NOMO-1 treated with DMSO at 0.1 percent for 48 hours (cell line): Measurements from ENCODE around the gene GSTP1.
"Not testable (repeated sequence)": the region's sequence is repeated elsewhere in the genome, so short reads cannot be mapped to it uniquely, and the experiment has no call there.

Source experiments
- DNase-seq: peaks from one replicate; lab custom pipeline; 2025; ENCODE audit not compliant: unreplicated experiment; lab: John Stamatoyannopoulos, UW

Gene GSTP1

GRCh38 chr11:67613960-67614715 lies 30.5 kb downstream of the GSTP1 start:
- DNase-seq = peak; percentile 65

GRCh38 chr11:67614730-67615714 lies 31.4 kb downstream of the GSTP1 start:
- peak; percentile 27 for DNase-seq

- DNase-seq = no peak
These were observed 32.3 kb downstream of the GSTP1 start for GRCh38 chr11:67615728-67616430.

- no peak for DNase-seq
These were observed 33.0 kb downstream of the GSTP1 start for GRCh38 chr11:67616431-67617242.

GRCh38 chr11:67617243-67617953 lies 33.8 kb downstream of the GSTP1 start:
- DNase-seq = no peak

GRCh38 chr11:67618901-67619659 lies 35.5 kb downstream of the GSTP1 start:
- DNase-seq = not testable (repeated sequence)

GRCh38 chr11:67619683-67620618 lies 36.3 kb downstream of the GSTP1 start:
- DNase-seq = not testable (repeated sequence)

GRCh38 chr11:67620621-67621020 lies 37.0 kb downstream of the GSTP1 start:
- DNase-seq = not testable (repeated sequence)

- DNase-seq = not testable (repeated sequence)
These were observed 38.3 kb downstream of the GSTP1 start for GRCh38 chr11:67621928-67622327.

GRCh38 chr11:67622905-67623304 lies 39.3 kb downstream of the GSTP1 start:
- not testable (repeated sequence) for DNase-seq

GRCh38 chr11:67623795-67624194 lies 40.2 kb downstream of the GSTP1 start:
- DNase-seq = not testable (repeated sequence)

- not testable (repeated sequence) for DNase-seq
These were observed 42.7 kb downstream of the GSTP1 start for GRCh38 chr11:67626131-67626833.

GRCh38 chr11:67626970-67627369 lies 43.4 kb downstream of the GSTP1 start:
- no peak for DNase-seq

GRCh38 chr11:67627441-67627811 lies 43.8 kb downstream of the GSTP1 start:
- DNase-seq = no peak

GRCh38 chr11:67627812-67628624 lies 44.4 kb downstream of the GSTP1 start:
- no peak for DNase-seq

GRCh38 chr11:67628710-67629385 lies 45.2 kb downstream of the GSTP1 start:
- DNase-seq = no peak
